H54 (cell line): ENCODE data around the gene AFAP1L1.
A peak's percentile ranks its signal among the peaks of the same experiment; 100 is the strongest.
"Not testable (repeated sequence)": the region's sequence is repeated elsewhere in the genome, so short reads cannot be mapped to it uniquely, and the experiment has no call there.

Experiments
- DNase-seq: peaks from one replicate; pipeline ENCODE4 v3.0.0; 2011; ENCODE audit warnings: low spot score, mixed read lengths; ENCODE audit not compliant: insufficient read length
- FAIRE-seq: peaks from 3 replicates; lab custom pipeline; 2011; peaks lifted over from hg19 to GRCh38; lab: Jason Lieb, UNC
- POLR2A ChIP-seq: IDR thresholded peaks from 2 replicates; pipeline ENCODE4 v1.6.1; 2011; ENCODE audit warnings: low read depth, mild to moderate bottlenecking, low read length

AFAP1L1 gene

DNA sequence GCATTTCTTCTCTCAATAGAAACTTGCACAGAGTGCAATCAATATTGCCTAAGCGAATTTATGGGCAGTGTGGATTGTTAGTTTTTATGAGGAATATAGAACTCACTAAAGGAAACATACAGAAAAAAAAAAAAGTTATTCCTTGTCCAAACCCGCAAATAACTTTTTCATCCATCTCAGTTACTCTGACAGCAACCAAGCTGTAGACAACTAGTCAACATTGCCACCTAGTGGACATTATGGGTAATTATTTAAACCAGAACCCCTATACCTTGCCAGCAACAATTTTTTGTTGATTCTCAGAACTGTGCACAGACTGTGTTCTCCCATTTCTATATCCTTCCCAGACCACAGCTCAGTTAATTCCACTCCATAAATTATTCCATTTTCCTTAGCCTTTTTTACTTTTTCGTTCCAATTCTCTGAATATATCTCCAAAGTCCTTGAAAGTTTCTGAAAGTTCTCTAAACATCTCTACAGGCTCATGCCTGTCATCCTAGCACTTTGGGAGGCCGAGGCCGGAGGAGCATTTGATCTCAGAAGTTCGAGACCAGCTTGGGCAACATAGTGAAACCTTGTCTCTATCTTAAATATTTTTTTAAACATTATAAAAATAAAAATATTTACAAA is 2.6 kb upstream of the AFAP1L1 start:
- no peak for FAIRE-seq
- TF ChIP-seq POLR2A, result no peak
- DNase-seq, result peak; percentile 59

DNA sequence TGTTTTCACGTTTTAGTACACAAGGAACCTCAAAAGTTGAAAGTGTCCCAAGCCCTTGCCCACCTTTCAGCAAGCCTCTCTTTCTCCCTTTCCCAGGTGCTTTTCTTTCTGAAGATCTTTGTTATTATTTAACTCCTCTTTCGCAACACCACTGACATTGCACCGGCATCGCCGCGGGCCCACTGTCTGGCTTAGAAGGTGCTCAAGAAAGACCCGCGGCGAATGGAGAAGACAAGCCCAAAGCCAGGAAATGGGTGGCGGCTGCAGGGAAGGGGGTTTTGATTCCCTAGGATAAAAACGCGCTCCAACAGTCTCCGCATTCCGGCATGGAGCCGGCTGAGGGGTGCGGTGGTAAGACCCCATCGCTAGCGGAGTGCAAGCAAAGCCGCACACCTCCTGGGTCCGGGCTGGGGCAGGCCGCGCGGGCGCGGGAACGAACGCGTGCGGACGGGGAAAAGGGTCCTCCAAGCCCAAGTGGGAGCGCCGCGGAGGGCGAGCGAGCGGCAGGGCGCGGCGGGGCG is 404 bp upstream of the AFAP1L1 start:
- FAIRE-seq (no peak), DNase-seq (no peak)
- no peak for TF ChIP-seq POLR2A

DNA sequence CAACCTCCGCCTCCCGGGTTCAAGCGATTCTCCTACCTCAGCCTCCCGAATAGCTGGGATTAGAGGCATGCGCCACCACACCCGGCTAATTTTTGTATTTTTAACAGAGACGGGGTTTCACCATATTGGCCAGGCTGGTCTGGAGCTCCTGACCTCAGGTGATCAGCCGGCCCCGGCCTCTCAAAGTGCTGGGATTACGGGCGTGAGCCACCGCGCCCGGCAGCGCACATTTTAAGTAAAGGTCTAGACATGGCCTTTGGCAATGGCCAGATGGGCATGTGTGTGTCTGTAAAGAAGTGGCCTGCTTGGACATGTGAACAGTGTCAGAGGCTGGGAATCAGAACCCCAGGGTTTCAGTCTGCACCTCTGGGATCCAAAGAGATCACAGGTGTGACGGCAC is 1.1 kb downstream of the AFAP1L1 start:
- FAIRE-seq, result not testable (repeated sequence)

DNA sequence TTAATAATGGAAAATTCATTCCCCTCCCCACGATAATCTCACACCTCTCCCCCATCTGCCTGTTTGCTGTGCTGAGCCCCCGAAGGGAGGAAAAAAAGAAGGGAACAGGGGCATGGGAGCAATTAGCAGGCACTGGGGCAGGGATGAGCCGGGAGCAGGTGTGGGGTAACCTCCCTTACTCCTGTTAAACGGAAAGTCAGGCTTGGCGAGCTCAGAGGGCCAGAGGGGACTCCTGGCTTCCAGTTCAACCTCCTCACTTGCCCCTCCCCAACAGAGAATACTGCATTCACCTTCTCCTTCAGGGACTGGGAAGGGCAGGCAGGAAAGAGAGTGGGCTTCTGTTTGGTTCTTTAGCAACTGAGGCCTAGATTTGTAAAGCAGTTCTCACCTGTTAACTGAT is 1.6 kb downstream of the AFAP1L1 start:
- no peak for FAIRE-seq
- TF ChIP-seq POLR2A, result no peak

More for the DNA sequence above, 1.1 kb downstream of the AFAP1L1 start:
- DNase-seq, result not testable (repeated sequence)

DNA sequence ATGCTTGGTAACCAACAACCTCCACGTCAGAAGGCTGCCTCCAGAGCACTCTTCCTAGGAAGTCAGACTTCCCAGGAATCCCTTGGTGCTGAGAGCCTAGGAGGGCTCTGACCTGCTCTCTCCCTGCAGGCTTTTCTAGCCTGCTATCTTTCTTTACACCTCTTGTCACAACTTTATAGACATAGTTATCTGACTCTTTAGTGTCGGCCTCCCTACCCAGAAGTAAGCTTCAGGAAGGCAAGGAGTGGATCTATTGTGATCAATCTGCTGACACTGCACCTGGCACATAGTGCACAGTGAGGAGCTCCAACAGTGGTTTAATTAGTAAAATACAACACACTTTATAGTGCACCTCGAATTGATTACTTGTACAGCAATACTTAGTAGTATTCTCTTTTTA is 2.3 kb downstream of the AFAP1L1 start:
- DNase-seq (no peak), FAIRE-seq (no peak)
- no peak for TF ChIP-seq POLR2A

More for the DNA sequence above, 1.6 kb downstream of the AFAP1L1 start:
- no peak for DNase-seq

DNA sequence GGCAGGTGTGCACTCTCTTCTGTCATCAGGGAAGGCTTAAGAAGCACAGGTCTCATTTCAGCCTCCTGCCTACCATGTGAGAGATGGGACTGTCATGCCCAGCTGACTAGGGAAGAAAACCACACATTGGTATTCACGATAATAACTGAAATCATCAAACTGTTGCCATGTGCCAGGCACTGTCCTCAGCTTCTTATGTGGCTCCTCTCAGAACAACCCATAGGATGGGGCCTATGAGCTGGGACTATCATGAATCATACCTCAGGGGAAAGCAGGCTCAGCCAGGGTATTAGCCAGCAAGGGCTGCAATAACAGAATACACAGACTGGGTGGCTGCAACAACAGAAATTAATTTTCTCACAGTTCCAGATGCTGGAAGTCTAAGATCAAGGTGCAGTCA is 3.3 kb downstream of the AFAP1L1 start:
- DNase-seq (peak; percentile 61), FAIRE-seq (no peak)
- no peak for TF ChIP-seq POLR2A

DNA sequence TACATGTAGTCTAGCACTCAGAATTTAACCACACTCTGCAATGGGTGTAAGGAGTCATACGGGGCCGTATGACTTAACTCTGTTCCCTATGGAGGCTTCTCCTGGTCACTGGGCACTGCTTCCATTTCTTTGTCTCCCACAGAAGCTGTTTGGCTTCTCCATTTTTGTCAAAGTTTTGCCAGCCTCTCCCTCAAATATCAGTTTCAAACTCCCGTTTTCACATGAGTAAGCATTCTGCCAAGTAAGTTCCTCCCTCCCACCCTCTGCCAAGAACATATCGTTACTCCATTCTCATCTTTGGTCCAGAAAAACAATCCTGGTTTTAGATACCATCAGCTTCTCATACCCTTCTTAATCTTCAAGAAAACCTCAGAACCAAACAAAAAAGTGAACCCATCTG is 6.1 kb downstream of the AFAP1L1 start:
- TF ChIP-seq POLR2A, result no peak
- FAIRE-seq (no peak), DNase-seq (no peak)

DNA sequence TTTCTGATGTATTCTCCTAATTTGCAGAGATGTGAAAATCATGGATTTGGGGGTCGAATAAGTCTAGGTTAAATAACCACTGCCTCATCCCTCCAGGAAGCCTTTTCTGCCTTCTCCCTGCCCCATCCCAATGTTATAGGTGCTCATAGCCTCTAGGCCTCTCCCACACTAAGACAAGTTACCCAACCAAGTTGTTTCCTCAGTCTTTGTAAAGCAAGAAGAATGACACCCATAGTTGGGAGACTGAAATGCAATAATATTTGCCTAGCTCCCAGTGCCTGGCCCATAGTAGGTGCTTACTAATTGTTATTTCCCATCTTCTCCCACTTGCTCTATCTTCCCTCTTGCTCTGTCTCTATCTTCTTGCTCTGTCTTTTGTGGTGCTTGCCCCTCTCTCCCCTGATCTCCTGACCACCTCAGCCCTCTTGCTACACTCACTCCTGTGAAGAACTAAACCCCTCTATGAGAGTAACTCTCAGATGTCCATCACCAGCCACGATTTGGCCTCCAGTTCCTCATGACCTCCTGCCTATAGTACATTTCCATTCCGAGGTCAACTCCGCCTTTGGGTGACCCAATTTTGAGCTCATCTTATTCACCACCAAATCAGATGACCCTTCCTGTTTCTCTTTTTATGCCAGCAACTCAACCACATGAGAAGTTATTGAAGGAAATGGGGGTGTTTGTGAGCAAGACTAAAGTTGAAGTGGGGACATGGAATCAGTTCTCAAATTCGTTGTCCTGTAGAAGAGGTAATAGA is 7.0 kb downstream of the AFAP1L1 start:
- TF ChIP-seq POLR2A, result no peak
- DNase-seq (no peak), FAIRE-seq (no peak)

DNA sequence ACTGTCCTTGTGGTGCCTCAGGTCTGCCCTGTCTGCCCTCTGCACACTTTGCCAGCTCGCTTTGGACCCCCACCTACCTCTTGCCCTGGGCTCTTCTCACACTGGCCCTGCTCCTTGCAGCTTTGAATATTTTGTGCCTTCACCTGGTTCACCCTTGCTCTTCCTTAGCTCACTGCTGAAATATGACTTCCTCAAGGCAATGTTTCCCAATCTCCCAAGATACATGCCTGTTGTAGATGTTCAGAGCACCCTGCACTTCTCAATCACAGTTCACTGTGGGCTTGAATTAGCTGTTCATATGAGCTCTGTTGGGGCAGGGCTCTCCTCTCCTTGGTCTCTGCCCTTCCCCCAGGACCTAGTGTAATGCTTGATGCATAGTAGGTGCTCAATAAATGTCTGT is 8.0 kb downstream of the AFAP1L1 start:
- FAIRE-seq (no peak), DNase-seq (no peak)
- TF ChIP-seq POLR2A, result no peak

DNA sequence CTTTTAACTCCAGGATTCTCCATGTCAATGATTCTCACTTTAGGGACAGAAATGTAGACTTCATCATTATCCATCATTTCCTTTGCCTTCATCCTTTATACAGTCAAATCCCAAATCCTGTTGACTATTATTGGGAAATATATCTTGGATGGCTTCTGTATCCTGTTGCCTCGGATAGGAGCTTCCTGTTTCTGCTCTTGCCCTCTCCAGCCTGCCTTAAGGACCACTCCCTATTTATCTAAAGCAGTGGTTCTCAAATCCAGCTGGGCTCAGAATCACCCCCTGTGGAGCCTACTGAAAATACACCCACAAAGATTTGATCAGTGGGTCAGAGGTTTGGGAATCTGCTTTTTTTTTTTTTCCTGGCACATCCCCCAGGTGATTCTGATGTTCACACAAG is 8.5 kb downstream of the AFAP1L1 start:
- FAIRE-seq (no peak), DNase-seq (no peak)
- TF ChIP-seq POLR2A, result no peak

DNA sequence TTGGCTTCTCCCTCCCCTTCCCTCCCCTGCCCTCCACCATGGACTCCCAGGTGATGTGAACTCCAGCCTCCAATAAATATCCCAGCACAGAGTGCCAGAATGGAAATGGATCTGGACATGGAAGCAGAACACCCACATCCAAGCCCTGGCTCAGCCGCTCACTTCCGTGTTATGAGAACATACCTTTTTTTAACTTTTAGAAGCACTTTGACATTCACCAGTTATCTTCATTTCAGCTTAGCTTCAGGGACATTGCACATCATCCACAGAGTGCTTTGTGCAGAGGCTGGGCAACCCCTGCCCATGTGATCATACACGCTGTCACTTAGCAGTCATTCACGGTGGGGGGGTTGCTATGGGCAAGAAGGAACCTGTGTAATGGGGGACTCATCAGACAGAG is 9.1 kb downstream of the AFAP1L1 start:
- no peak for FAIRE-seq
- DNase-seq, result no peak
- no peak for TF ChIP-seq POLR2A

DNA sequence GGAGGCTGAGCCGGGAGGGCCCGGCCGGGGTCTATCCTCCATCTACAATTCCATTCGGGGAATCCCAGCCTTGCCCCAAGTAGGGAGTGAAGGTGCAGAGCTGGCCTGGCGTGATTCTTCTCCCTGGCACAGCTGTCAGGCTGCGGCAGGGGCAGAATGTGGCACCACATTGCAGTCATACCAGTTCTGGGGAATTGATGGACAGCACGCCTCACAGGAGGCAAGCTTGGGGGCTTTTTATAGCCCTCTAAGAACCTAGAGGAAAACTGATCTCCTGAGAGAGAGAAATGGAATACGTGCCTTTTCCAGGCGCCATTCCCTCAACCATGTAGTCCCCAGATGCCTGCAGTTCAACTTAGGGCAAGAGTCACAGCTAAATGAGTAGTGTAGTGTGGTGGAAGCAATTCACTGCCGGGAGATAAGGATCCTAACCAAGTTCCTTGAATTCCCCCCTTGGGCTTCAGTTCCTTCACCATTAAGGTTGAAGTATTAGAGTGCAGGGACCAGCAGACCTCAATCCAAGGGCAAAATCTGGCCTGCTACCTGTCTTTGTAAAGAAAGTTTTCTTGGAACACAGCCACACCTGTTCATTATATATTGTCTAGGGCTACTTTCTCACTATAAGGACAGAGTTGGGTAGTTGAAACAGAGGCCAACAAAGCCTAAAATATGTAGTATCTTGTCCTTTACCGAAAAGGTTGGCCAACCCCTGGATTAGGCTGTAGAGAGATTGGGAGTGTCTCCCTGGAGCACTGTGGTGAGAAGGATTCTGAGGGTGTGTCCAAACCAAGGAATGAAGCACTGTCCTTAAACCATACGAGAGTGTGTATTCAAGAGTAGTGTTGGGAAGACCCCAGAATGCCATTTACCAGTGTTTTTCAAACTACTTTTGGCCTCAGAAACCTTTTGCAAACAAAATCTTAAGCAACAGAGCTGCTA is 10.6 kb downstream of the AFAP1L1 start:
- TF ChIP-seq POLR2A, result no peak
- DNase-seq, result no peak
- FAIRE-seq, result no peak

DNA sequence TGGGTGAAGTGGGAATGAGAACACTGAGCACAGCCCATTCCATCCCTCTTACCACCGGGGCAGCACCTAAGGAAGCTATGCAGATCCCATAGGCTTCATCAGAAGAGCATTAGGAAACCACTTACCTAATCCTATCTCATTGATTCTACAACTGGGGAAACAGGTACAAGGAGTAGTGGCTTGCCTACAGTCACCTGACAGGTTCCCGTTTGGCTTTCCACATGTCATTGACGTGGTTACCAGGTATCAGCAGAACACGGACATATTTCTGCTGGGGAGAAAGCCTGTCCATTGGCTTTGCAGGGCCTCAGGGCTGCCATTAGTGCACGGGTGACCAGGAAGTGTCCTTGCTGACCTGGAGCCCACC is 11.3 kb downstream of the AFAP1L1 start:
- TF ChIP-seq POLR2A, result no peak
- FAIRE-seq, result no peak
- no peak for DNase-seq
